HG03060 (cell line): ENCODE data around the gene SH2D6.
"Not testable (repeated sequence)": the region's sequence is repeated elsewhere in the genome, so short reads cannot be mapped to it uniquely, and the experiment has no call there.

ENCODE experiments used
- ATAC-seq: cut with Tn5 transposase; IDR thresholded peaks from one replicate; pipeline ENCODE4 v1.9.1; 2021; ENCODE audit warnings: low read depth, moderate number of reproducible peaks; ENCODE audit not compliant: unreplicated experiment

Gene SH2D6

GRCh38 chr2:85437488-85438200, 19.1 kb downstream of the SH2D6 start:
- peak; percentile 44 for ATAC-seq

- no peak for ATAC-seq
These were observed 19.9 kb downstream of the SH2D6 start for GRCh38 chr2:85438201-85439024.

- no peak for ATAC-seq
These were observed 20.5 kb downstream of the SH2D6 start for GRCh38 chr2:85439025-85439472.

- ATAC-seq, result not testable (repeated sequence)
These were observed 21.1 kb downstream of the SH2D6 start for GRCh38 chr2:85439569-85439968.

GRCh38 chr2:85439986-85440385, 21.5 kb downstream of the SH2D6 start:
- no peak for ATAC-seq

GRCh38 chr2:85440729-85441128, 22.2 kb downstream of the SH2D6 start:
- ATAC-seq, result no peak

GRCh38 chr2:85441864-85442263, 23.4 kb downstream of the SH2D6 start:
- no peak for ATAC-seq

- ATAC-seq, result no peak
These were observed 26.2 kb downstream of the SH2D6 start for GRCh38 chr2:85444629-85445172.

GRCh38 chr2:85445316-85446295, 27.1 kb downstream of the SH2D6 start:
- no peak for ATAC-seq

GRCh38 chr2:85446296-85447221, 28.0 kb downstream of the SH2D6 start:
- ATAC-seq, result no peak

GRCh38 chr2:85447222-85447585, 28.7 kb downstream of the SH2D6 start:
- no peak for ATAC-seq

GRCh38 chr2:85448461-85449213, 30.1 kb downstream of the SH2D6 start:
- no peak for ATAC-seq

GRCh38 chr2:85449214-85449588, 30.7 kb downstream of the SH2D6 start:
- no peak for ATAC-seq

GRCh38 chr2:85452237-85452636, 33.7 kb downstream of the SH2D6 start:
- ATAC-seq, result no peak

- no peak for ATAC-seq
These were observed 35.1 kb downstream of the SH2D6 start for GRCh38 chr2:85453571-85453970.

GRCh38 chr2:85455552-85456090, 37.1 kb downstream of the SH2D6 start:
- ATAC-seq, result no peak

GRCh38 chr2:85457043-85457442, 38.5 kb downstream of the SH2D6 start:
- ATAC-seq, result no peak

GRCh38 chr2:85457877-85458316, 39.4 kb downstream of the SH2D6 start:
- ATAC-seq, result no peak
